ENCODE results near the gene ZNF419.

GRCh38 chr19:57477191-57478008, 10.2 kb upstream of the ZNF419 start, which contains the start of gene ZNF772:
- TF ChIP-seq CTCF (IDR thresholded peaks at IDR 0.05) = peak; percentile 31 to 85 (median 64)
- TF ChIP-seq POLR2A (IDR thresholded peaks at IDR 0.05) = peak in 1 of 2 donors; percentile 32

Measured in adrenal gland (tissue), 5 donors.